Stimulated activated CD4-positive, alpha-beta T cell treated with anti-CD3 and anti-CD28 coated beads, TNF-alpha, amount 100 ng/mL, for 48 hours (primary cell): Measurements from ENCODE around the gene RUNX1.
A peak's percentile ranks its signal among the peaks of the same experiment; 100 is the strongest.

Source experiments
- DNase-seq, 3 donors: peaks; one replicate each; pipeline ENCODE4 v3.0.0-alpha.2; 2020; ENCODE audit warnings: low read depth in 3 of 3

The RUNX1 gene

DNA sequence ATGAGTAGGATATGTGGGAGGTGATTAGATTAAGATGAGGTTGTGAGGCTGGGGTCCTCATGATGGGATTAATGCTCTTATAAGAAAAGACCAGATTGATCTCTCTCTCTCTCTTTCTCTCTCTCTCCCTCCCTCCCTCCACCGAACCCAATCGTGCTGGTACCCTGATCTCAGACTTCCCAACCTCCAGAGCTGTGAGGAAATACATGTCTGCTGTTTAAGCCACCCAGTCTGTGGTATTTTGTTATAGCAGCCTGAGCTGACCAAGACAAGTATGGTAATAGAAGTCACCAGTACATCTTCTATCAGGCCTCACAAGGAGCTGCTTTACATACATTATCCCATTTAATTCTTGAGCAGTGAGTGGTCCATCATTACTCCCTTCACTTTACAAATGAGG is 149.8 kb downstream of the RUNX1 start:
- no peak for DNase-seq

- no peak for DNase-seq
These were observed 151.3 kb downstream of the RUNX1 start for GRCh38 chr21:34897828-34898227.

- DNase-seq = no peak
These were observed 154.7 kb downstream of the RUNX1 start for GRCh38 chr21:34894401-34894800.

GRCh38 chr21:34892209-34892608 is 156.9 kb downstream of the RUNX1 start:
- no peak for DNase-seq

- no peak for DNase-seq
These were observed 157.5 kb downstream of the RUNX1 start for GRCh38 chr21:34891613-34891943.

- DNase-seq = no peak
These were observed 158.1 kb downstream of the RUNX1 start for GRCh38 chr21:34890724-34891612.

DNA sequence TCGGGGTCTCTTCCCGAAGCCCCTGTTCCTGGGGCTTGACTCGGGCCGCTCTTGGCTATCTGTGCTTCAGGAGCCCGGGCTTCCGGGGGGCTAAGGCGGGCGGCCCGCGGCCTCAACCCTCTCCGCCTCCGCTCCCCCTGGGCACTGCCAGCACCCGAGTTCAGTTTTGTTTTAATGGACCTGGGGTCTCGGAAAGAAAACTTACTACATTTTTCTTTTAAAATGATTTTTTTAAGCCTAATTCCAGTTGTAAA is 158.7 kb downstream of the RUNX1 start:
- DNase-seq = no peak

GRCh38 chr21:34889676-34890469 is 159.2 kb downstream of the RUNX1 start:
- peak in 2 of 3 donors; percentile 69 to 76 for DNase-seq

DNA sequence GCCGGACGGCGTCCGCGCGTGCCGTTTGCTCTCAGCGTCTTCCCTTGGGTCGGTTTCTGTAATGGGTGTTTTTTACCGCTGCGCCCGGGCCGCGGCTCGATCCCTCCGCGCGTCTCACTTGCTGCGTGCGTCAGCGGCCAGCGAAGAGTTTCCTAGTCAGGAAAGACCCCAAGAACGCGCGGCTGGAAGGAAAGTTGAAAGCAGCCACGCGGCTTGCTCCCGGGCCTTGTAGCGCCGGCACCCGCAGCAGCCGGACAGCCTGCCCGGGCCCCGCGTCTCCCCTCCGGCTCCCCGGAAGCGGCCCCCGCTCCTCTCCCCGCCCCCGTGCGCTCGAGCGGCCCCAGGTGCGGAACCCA is 159.8 kb downstream of the RUNX1 start:
- DNase-seq = peak in 1 of 3 donors; percentile 41

- peak; percentile 78 to 81 (median 79) for DNase-seq
These were observed 160.4 kb downstream of the RUNX1 start for GRCh38 chr21:34888569-34889319.

DNA sequence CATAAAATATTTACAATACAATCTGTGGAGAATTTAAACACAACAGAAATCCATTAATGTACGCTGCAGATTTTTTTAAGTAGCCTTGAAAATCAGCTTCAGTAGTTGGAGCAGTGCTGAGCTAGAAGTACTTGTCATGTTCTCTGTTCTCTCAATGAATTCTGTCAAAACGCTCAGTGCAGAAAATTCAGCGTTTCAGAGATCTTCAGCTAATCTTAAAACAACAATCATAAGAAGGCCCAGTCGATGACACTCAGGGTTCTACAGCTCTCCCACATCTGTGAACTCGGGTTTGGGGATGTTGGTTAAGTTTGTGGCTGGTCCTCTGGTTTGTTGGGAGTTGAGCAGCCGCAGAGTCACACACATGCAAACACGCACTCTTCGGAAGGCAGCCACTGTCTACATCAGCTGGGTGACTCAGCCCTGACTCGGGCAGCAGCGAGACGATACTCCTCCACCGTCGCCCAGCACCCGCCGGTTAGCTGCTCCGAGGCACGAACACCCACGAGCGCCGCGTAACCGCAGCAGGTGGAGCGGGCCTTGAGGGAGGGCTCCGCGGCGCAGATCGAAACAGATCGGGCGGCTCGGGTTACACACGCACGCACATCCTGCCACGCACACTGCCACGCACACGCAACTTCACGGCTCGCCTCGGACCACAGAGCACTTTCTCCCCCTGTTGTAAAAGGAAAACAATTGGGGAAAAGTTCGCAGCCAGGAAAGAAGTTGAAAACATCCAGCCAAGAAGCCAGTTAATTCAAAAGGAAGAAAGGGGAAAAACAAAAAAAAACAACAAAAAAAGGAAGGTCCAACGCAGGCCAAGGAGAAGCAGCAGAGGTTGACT is 161.2 kb downstream of the RUNX1 start:
- peak; percentile 84 to 90 (median 84) for DNase-seq

DNA sequence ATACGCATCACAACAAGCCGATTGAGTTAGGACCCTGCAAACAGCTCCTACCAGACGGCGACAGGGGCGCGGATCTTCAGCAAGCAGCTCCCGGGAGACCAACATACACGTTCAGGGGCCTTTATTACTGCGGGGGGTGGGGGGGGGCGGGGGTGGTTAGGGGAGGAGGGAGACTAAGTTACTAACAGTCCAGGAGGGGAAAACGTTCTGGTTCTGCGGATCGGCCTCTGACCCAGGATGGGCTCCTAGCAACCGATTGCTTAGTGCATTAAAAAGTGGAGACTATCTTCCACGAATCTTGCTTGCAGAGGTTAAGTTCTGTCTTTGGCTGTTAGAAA is 162.0 kb downstream of the RUNX1 start:
- no peak for DNase-seq

GRCh38 chr21:34886240-34887104 is 162.6 kb downstream of the RUNX1 start:
- DNase-seq = no peak

- no peak for DNase-seq
These were observed 163.4 kb downstream of the RUNX1 start for GRCh38 chr21:34885626-34886239.

DNA sequence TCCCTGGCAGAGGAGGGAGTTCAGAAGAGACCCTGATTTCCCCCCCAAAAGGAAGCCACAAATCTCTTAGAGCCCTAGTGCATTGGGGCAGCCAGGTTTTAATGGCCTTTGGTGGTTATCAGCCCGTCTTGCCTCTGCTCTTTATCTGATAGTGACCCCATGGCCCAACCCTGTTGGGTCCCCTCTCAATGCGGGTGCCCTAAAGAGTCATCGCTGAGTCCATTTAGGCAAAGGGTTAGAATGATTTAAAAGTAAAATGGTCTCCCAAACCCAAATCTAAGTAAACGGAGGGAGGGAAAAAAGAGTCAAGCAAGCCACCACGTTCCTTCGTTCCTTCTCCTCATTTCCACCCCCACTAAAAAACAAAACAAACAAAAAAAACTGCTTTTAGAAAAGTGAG is 164.0 kb downstream of the RUNX1 start:
- no peak for DNase-seq

- DNase-seq = no peak
These were observed 164.7 kb downstream of the RUNX1 start for GRCh38 chr21:34884346-34884929.

GRCh38 chr21:34883491-34884271 is 165.4 kb downstream of the RUNX1 start:
- DNase-seq = no peak

DNA sequence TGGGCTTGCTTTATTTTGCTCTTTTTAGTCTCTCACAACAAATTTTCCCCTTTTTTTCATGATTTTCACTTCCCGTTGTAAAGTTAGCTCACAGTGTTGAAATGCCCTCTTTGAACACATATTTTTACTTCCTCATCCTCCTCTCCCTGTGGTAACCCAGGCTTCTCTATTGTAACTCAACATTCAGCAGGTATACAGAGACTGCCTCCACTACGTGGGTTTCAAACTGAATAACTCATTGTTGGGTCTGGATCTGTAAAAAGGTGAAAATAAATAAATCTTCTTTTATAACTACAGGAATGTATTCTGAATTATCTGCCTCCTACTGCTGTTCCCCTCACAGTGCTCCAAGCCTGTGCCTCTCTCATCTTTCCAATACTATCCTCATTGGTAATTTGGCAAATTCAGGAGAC is 166.4 kb downstream of the RUNX1 start:
- DNase-seq = no peak

GRCh38 chr21:34881839-34882371 is 167.2 kb downstream of the RUNX1 start:
- no peak for DNase-seq
